Stimulated activated CD8-positive, alpha-beta memory T cell treated with anti-CD3 and anti-CD28 coated beads, Interleukin-7, amount 100 ng/mL, for 4 hours (primary cell): ENCODE data around the gene STAG1.

ENCODE experiments used
- DNase-seq, 2 donors: peaks; one replicate each; pipeline ENCODE4 v3.0.0-alpha.2; 2020; ENCODE audit warnings: low read depth in 2 of 2

STAG1 gene

GRCh38 chr3:136330900-136331299, 421.3 kb downstream of the STAG1 start:
- DNase-seq, result no peak

GRCh38 chr3:136329593-136329992, 422.6 kb downstream of the STAG1 start:
- DNase-seq, result no peak

- no peak for DNase-seq
Observed at GRCh38 chr3:136327671-136328070, 424.5 kb downstream of the STAG1 start.

GRCh38 chr3:136326316-136326715, 425.9 kb downstream of the STAG1 start:
- DNase-seq, result no peak

- no peak for DNase-seq
Observed at GRCh38 chr3:136311968-136312367, 440.2 kb downstream of the STAG1 start.

- no peak for DNase-seq
Observed at GRCh38 chr3:136311261-136311660, 440.9 kb downstream of the STAG1 start.

GRCh38 chr3:136305879-136306278, 446.3 kb downstream of the STAG1 start:
- DNase-seq, result no peak

- DNase-seq, result no peak
Observed at GRCh38 chr3:136300444-136300843, 451.7 kb downstream of the STAG1 start.

GRCh38 chr3:136297826-136298225, 454.4 kb downstream of the STAG1 start:
- no peak for DNase-seq

GRCh38 chr3:136296960-136297359, 455.2 kb downstream of the STAG1 start:
- DNase-seq, result no peak

GRCh38 chr3:136294176-136294575, 458.0 kb downstream of the STAG1 start:
- DNase-seq, result no peak

- no peak for DNase-seq
Observed at GRCh38 chr3:136293279-136293678, 458.9 kb downstream of the STAG1 start.

- no peak for DNase-seq
Observed at GRCh38 chr3:136292500-136292899, 459.7 kb downstream of the STAG1 start.

GRCh38 chr3:136291302-136291701, 460.9 kb downstream of the STAG1 start:
- DNase-seq, result no peak
